ENCODE results near the gene FCHSD2.
"Not testable (repeated sequence)": the region's sequence is repeated elsewhere in the genome, so short reads cannot be mapped to it uniquely, and the experiment has no call there.

The FCHSD2 gene

GRCh38 chr11:72860592-72860991, 281.5 kb downstream of the FCHSD2 start:
- ATAC-seq: no peak

- ATAC-seq: no peak
Measured at GRCh38 chr11:72860010-72860409, 282.1 kb downstream of the FCHSD2 start.

- ATAC-seq: no peak
Measured at GRCh38 chr11:72859126-72859525, 283.0 kb downstream of the FCHSD2 start.

GRCh38 chr11:72858267-72858666, 283.9 kb downstream of the FCHSD2 start:
- ATAC-seq: not testable (repeated sequence)

- no peak for ATAC-seq
Measured at GRCh38 chr11:72856551-72857345, 285.4 kb downstream of the FCHSD2 start.

GRCh38 chr11:72856065-72856464, 286.1 kb downstream of the FCHSD2 start:
- ATAC-seq: no peak

- no peak for ATAC-seq
Measured at GRCh38 chr11:72851726-72852125, 290.4 kb downstream of the FCHSD2 start.

- ATAC-seq: no peak
Measured at GRCh38 chr11:72850832-72851231, 291.3 kb downstream of the FCHSD2 start.

GRCh38 chr11:72848846-72849466, 293.2 kb downstream of the FCHSD2 start:
- ATAC-seq: no peak

- no peak for ATAC-seq
Measured at GRCh38 chr11:72844356-72844755, 297.8 kb downstream of the FCHSD2 start.

GRCh38 chr11:72842653-72843330, 299.3 kb downstream of the FCHSD2 start:
- ATAC-seq: no peak

- ATAC-seq: no peak
Measured at GRCh38 chr11:72842126-72842525, 300.0 kb downstream of the FCHSD2 start.

GRCh38 chr11:72841397-72841796, 300.7 kb downstream of the FCHSD2 start:
- ATAC-seq: no peak

- ATAC-seq: no peak
Measured at GRCh38 chr11:72840780-72841179, 301.3 kb downstream of the FCHSD2 start.

- ATAC-seq: no peak
Measured at GRCh38 chr11:72838691-72839305, 303.3 kb downstream of the FCHSD2 start.

- no peak for ATAC-seq
Measured at GRCh38 chr11:72836111-72836510, 306.0 kb downstream of the FCHSD2 start.

- no peak for ATAC-seq
Measured at GRCh38 chr11:72834905-72835304, 307.2 kb downstream of the FCHSD2 start.

- ATAC-seq: no peak
Measured at GRCh38 chr11:72833811-72834493, 308.2 kb downstream of the FCHSD2 start.

GRCh38 chr11:72833083-72833733, 308.9 kb downstream of the FCHSD2 start:
- ATAC-seq: no peak

- ATAC-seq: no peak
Measured at GRCh38 chr11:72832301-72833082, 309.6 kb downstream of the FCHSD2 start.
